HG03575 (cell line): ENCODE data around the gene TRAF3.
"Not testable (repeated sequence)": the region's sequence is repeated elsewhere in the genome, so short reads cannot be mapped to it uniquely, and the experiment has no call there.

Experiments used
- ATAC-seq: cut with Tn5 transposase; IDR thresholded peaks from one replicate; pipeline ENCODE4 v1.9.1; 2021; ENCODE audit not compliant: unreplicated experiment, insufficient number of reproducible peaks, low FRiP score; ENCODE audit errors: extremely low read depth

The TRAF3 gene

GRCh38 chr14:102822887-102823286, 45.6 kb downstream of the TRAF3 start:
- not testable (repeated sequence) for ATAC-seq

DNA sequence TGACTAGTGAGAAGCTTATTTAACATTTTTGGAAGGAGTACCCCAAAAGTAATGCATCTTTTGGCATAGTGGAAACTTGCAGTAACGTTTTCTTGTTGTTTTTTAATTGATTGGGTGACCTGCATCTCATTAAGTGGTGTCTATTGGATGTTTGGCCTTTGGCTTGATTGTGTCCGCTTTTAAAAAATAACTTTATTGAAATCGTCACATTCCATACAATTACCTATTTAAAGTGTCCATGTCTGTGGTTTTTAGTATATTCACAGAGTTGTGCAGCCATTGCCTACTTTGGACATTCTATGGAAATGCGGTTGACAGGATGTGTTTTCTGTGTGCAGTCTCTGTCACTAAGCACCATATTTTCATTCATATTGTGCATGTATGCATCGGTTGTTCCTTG, 46.3 kb downstream of the TRAF3 start:
- ATAC-seq, result no peak

GRCh38 chr14:102824832-102825231, 47.6 kb downstream of the TRAF3 start:
- ATAC-seq, result no peak

GRCh38 chr14:102825307-102826095, 48.3 kb downstream of the TRAF3 start:
- no peak for ATAC-seq

DNA sequence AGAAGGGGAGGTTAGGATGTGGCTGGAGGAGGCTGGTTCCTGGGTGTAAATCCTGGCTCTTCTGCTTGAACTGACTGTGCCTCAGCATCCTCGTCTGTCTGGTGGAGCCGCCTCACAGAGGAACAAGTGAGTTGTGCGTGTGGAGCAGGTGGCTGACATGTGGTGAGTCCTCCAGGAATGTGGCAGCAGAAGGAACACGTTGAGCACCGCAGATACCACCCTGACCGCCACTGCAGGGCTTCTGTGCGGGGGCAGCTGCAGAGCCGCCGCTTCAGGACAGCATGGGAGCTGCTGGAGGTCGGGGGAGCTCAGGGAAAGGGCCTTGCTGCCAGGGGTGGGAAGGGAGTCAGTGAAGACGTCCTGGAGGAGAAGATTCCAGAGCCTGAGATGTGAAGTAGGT, 48.9 kb downstream of the TRAF3 start:
- ATAC-seq, result no peak

DNA sequence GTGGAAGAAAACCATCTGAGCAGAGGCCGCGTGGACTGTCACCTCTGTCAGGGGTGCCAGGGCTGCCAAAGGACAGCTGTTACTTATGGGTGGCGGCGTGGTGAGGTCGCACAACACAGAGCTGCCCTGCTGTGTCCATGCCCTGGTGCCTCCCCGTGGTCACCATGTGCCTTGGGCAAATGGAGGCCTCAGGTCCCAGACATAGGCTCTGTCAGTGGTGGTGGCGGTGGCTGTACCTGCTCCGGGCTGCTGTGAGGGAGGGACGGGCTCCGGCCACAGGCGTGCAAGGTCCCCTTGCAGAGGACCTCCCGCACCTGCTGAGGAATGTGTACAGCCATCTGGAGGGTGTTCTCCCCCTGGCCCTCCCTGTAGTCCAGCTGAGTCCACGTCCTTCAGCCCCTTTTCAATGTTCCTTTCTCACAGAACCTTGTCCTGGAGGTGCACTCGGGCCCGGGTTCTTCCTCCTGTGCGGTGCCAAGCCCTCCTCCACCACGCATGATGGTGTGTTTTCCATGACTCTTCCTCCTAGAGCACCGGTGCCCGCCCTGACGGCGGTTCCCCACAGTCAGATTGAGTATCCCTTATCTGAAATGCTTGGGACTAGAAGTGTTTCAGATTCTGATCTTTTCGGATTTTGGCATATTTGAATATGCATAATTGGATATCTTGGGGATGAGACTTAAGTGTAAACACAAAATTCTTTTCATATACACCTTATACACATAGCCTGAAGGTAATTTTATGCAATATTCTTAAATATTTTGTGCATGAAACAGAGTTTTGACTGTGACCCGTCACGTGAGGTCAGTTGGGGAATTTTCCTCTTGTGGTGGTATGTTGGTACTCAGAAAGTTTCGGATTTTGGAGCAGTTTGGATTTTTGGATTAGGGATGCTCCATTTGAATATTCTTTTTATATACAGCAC, 49.8 kb downstream of the TRAF3 start:
- no peak for ATAC-seq

DNA sequence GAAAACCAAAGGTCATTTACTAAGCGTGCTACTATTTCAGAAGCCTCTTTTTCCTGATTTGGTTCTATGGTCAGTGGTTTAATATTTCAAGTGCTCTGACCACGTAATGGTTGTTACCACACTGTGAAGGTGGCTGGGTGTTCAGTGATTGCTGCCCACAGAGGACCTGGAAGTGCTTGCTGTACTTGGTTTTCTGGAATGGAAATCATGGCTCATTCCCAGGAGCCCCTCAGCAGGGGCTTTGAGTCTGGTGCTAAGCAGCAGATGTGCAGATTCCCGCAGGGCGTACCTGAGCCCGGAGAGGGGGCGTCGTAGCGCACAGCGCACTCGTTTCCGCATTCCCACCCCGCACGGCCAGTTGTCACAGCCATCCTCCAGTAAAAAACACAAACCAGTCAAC, 50.5 kb downstream of the TRAF3 start:
- ATAC-seq, result no peak

DNA sequence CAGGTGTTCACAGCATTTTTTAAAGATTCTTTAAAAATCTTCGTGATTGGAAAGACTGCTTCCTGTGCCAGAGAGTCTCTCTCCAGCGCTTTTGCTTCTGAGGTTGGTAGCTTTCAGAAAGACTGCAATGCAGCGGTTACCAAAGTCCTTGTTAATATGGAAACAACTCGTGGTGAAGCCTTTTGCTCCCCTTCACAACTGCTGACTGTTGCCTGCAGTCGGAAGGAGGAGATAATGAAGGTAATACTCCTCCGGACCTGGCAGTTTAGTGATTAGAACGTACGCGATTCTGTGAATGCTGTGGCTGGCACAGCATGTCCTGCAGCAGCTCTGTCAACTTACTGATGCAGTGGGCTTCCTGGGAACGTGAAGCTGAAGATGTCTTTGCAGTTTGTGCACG, 50.9 kb downstream of the TRAF3 start:
- no peak for ATAC-seq

DNA sequence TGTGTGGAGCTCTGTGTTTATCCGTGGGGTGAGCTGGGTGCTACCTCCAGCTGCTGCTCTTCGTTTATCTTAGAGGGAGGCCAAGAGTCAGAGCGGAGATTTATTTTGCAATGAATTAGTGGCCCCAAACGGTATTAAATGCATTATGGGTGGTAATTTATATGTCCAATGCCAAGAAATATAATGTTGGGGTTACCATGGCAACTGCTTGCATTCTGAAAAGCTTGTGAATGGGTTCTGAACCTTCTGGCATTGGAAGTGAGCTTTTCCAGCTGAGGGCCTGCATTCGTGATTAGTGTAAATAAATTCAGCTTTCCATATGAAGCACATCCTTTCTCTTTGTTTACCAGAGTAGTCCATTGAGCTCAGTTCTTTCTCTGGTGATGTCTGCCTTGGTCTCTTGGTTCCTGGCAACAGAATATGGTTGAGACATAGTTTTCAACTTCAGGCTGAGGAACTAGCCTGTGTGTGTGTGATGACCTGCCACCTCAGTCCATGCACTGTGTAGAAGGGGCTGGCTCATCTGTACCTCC, 51.8 kb downstream of the TRAF3 start:
- ATAC-seq, result no peak

DNA sequence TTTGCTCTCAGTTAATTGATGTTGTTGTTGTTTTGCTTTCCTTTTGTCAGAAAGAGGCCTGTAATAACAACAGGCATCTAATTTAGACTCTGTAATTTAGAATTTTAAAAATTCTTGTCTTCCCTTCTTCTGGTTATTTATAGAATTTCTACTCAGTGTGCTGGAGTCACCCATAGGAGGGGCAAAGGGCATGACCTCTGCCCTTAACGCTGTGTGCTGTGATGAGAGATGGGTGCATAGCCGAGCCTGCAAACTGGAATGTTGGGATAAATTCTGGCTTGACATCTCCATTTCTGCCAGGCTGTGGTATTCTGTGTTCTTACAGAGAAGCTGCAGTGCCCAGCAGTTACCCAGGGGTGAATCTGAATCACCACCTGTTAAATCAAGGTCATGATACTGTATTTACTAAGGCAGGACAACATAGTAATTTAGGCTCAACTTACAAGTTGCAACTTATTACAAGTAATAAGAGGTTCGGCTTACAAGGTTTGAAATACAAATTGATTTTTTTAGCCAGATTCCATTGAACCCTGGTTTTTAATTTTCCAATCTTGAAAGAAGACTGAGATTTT, 53.3 kb downstream of the TRAF3 start:
- no peak for ATAC-seq

DNA sequence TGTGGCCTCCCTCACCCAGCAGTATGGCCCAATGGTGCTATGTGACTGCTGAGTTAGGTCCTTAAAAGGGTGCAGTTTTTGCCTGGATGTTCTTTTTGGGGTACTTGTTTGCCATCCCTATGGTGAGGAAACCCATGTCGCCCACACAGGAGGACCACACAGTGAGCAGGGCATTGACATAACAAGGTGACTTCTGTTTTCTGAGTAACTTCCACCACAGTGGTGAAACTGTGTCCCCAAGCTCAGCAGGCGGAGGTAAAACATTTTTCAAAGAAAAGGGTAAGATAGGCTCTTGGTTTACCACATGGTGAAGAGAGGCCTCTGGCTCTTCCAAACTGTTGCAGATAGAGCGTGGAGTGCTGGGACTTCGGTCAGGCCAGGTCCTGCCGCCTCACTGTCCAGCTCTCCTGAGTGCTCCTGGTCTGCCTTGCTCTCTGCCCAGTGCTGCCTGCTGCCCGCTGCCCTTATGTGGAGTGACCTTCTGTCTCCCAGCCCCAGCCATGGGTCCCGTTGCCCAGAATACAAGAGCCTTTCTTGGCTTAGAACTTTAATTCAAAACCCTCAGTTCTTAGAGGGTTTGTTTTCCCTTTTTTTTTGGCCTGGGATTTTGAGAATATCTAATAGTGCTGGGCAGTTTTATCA, 54.0 kb downstream of the TRAF3 start:
- ATAC-seq, result no peak

DNA sequence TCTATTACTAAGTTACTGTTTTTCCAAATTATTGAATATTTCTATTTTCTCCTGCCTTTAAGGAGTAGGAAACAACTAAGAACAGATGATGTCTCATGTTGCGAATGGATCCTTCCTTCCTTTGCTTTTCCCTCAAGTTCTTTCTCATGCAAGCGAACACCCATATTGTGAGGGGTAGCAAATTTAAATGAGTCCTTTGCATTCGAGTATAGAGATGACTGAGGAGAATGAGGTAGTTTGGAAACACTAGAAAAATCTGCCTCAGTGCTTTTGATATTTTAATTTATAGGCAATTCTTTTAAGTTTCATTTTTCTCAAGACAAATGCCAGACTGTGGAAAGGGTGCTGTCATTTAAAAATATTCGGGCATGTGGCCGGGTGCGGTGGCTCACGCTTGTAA, 56.1 kb downstream of the TRAF3 start:
- ATAC-seq, result no peak

DNA sequence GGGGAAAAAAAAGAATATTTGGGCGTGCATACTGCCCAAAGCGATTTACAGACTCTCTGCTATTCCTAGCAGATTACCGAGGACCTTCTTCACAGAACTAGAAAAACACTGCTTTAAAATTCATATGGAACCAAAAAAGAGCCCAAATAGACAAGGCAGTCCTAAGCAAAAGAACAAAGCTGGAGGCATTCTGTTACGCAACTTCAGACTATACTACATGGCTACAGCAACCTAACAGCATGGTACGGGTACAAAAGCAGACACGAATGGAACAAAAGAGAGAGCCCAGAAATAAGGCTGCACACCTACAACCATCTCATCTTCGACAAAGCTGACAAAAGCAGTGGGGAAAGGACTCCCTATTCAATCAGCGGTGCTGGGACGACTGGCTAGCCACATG, 56.7 kb downstream of the TRAF3 start:
- ATAC-seq, result no peak

- ATAC-seq, result no peak
Observed at GRCh38 chr14:102835959-102836358, 58.7 kb downstream of the TRAF3 start.

GRCh38 chr14:102837120-102837519, 59.9 kb downstream of the TRAF3 start:
- not testable (repeated sequence) for ATAC-seq

GRCh38 chr14:102838501-102838900, 61.3 kb downstream of the TRAF3 start:
- ATAC-seq, result no peak

GRCh38 chr14:102840115-102840514, 62.9 kb downstream of the TRAF3 start:
- ATAC-seq, result no peak

DNA sequence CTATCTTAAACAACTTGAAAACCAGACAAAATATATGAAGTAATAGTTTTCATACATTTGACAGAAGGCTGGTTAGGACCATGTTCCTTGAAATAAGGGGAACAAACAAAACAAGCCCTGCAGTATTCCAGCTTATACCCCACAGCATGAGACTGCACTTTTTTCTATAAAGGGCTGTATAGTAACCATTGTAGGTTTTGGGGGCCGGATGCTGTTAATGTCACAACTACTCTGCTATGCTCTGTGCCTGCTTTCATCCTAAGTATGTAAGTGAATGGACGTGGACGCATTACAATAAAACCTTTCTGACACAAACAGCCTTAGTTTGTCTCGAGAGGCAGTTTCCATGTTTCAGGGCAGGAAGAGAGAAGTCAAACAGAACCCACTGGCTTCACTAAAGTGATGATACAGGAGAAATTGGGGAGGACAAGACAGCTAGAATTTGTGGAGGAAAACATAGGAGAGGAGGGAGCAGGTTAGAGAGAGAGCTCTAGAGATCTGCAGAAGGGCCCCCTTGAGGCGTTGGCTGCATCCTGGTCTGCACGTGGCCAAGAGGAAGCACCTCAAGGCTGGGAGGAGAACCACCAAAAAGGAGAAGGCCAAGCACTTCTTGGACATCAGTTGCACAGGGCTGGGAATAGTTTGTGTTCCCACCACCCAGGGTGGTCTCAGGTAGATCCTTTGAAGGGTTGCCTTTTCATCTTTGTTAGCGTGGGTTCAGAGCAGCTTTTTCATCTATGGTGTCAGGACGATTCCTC, 63.7 kb downstream of the TRAF3 start:
- no peak for ATAC-seq
